Type B pancreatic cell (in vitro differentiated cells): Measurements from ENCODE around the gene MEX3C. TPM values are rescaled to one million over a fixed set of nuclear protein-coding genes. Genes with fewer than 3 reads are reported as not detected.

Experiments
- DNase-seq: peaks from one replicate; pipeline ENCODE4 v3.0.0; 2021; ENCODE audit warnings: mixed read lengths; ENCODE audit not compliant: unreplicated experiment; ENCODE audit errors: extremely low spot score
- H3K27ac Mint-ChIP-seq: 2 replicates; pipeline ENCODE4 v1.8.0; 2021; ENCODE audit warnings: mild to moderate bottlenecking, mixed read lengths
- H3K27me3 Mint-ChIP-seq: 2 replicates; pipeline ENCODE4 v1.8.0; 2021; ENCODE audit warnings: mixed read lengths
- H3K36me3 Mint-ChIP-seq: 2 replicates; pipeline ENCODE4 v1.8.0; 2021; ENCODE audit warnings: mixed read lengths
- H3K4me1 Mint-ChIP-seq: one replicate; pipeline ENCODE4 v1.8.0; 2021; ENCODE audit warnings: mixed read lengths; ENCODE audit not compliant: unreplicated experiment
- H3K4me3 Mint-ChIP-seq: 2 replicates; pipeline ENCODE4 v1.8.0; 2021; ENCODE audit warnings: mild to moderate bottlenecking, mixed read lengths
- H3K9me3 Mint-ChIP-seq: 2 replicates; pipeline ENCODE4 v1.8.0; 2021; ENCODE audit warnings: mixed read lengths
- CTCF ChIP-seq: fragments of 200-600 bp; sonication (generic); conservative IDR thresholded peaks from 2 replicates; pipeline ENCODE4 v1.5.0; 2021; ENCODE audit warnings: antibody characterized with exemption, mild to moderate bottlenecking
- total RNA-seq: library from RNA; stranded (reverse); gene quantifications from 2 replicates; pipeline ENCODE4 v1.2.1, GENCODE V29; 2021; ENCODE audit warnings: low replicate concordance

The MEX3C gene
- total RNA-seq, 1 donor from 2014 or later = 69.5 TPM

- Mint-ChIP-seq H3K27ac (no peak overlapping the region), H3K9me3 (no peaks in the 10 kb centered on the region), H3K4me3 (no peak overlapping the region), H3K4me1 (peaks cover 13% of the 10 kb centered on the region), H3K36me3 (peaks cover 10% of the 10 kb centered on the region), H3K27me3 (no peaks in the 10 kb centered on the region)
- DNase-seq = no peak
- no peak for TF ChIP-seq CTCF
Observed at GRCh38 chr18:51168960-51169662, 28.4 kb downstream of the MEX3C start.

GRCh38 chr18:51168026-51168742, 29.3 kb downstream of the MEX3C start:
- no peaks in the 10 kb centered on the region for H3K9me3 Mint-ChIP-seq
- H3K4me3 Mint-ChIP-seq = no peak overlapping the region
- no peak for TF ChIP-seq CTCF
- peaks cover 13% of the 10 kb centered on the region for H3K4me1 Mint-ChIP-seq
- peaks cover 8% of the 10 kb centered on the region for H3K36me3 Mint-ChIP-seq
- no peaks in the 10 kb centered on the region for H3K27me3 Mint-ChIP-seq
- H3K27ac Mint-ChIP-seq = peak overlapping the region; percentile 29
- DNase-seq = no peak

GRCh38 chr18:51165296-51165695, 32.2 kb downstream of the MEX3C start:
- Mint-ChIP-seq H3K36me3 (no peaks in the 10 kb centered on the region), H3K9me3 (no peaks in the 10 kb centered on the region), H3K4me1 (peaks cover 13% of the 10 kb centered on the region), H3K27ac (no peak overlapping the region), H3K4me3 (no peak overlapping the region), H3K27me3 (no peaks in the 10 kb centered on the region)
- no peak for DNase-seq
- TF ChIP-seq CTCF = no peak

GRCh38 chr18:51164761-51165281, 32.7 kb downstream of the MEX3C start:
- Mint-ChIP-seq H3K27me3 (no peaks in the 10 kb centered on the region), H3K4me3 (no peak overlapping the region), H3K27ac (no peak overlapping the region)

GRCh38 chr18:51164342-51164741, 33.1 kb downstream of the MEX3C start:
- Mint-ChIP-seq H3K4me1 (peaks cover 13% of the 10 kb centered on the region), H3K9me3 (no peaks in the 10 kb centered on the region), H3K4me3 (no peak overlapping the region), H3K27ac (no peak overlapping the region), H3K36me3 (no peaks in the 10 kb centered on the region), H3K27me3 (no peaks in the 10 kb centered on the region)
- no peak for TF ChIP-seq CTCF
- DNase-seq = no peak

More at GRCh38 chr18:51164761-51165281, 32.7 kb downstream of the MEX3C start:
- Mint-ChIP-seq H3K4me1 (peaks cover 13% of the 10 kb centered on the region), H3K9me3 (no peaks in the 10 kb centered on the region), H3K36me3 (no peaks in the 10 kb centered on the region)
- TF ChIP-seq CTCF = no peak
- DNase-seq = no peak
